Measurements from ENCODE around the gene OR2F1.

Gene OR2F1

GRCh38 chr7:143953421-143953820, 1.2 kb upstream of the OR2F1 start:
- TF ChIP-seq CSDC2 (CRISPR knock-in tag; IDR thresholded peaks at IDR 0.05) (no peak), GLIS3 (CRISPR knock-in tag; IDR thresholded peaks at IDR 0.05) (no peak), TOX (CRISPR knock-in tag; IDR thresholded peaks at IDR 0.05; ENCODE audit: borderline replicate concordance) (no peak), OSR1 (CRISPR knock-in tag; IDR thresholded peaks at IDR 0.05) (no peak), RARB (CRISPR knock-in tag; IDR thresholded peaks at IDR 0.05) (no peak), ZFP30 (CRISPR knock-in tag; IDR thresholded peaks at IDR 0.05) (no peak), ESRRG (CRISPR knock-in tag; IDR thresholded peaks at IDR 0.05) (no peak), ZC3H10 (CRISPR knock-in tag; IDR thresholded peaks at IDR 0.05) (no peak), ZNF70 (CRISPR knock-in tag; IDR thresholded peaks at IDR 0.05) (no peak), BACH2 (CRISPR knock-in tag; IDR thresholded peaks at IDR 0.05; ENCODE audit: borderline replicate concordance) (no peak), TSHZ2 (CRISPR knock-in tag; IDR thresholded peaks at IDR 0.05) (no peak), ARNTL (CRISPR knock-in tag; IDR thresholded peaks at IDR 0.05; ENCODE audit: borderline replicate concordance, low read depth) (no peak), POU6F1 (CRISPR knock-in tag; IDR thresholded peaks at IDR 0.05; ENCODE audit: borderline replicate concordance, low read depth) (no peak), CSRNP3 (CRISPR knock-in tag; IDR thresholded peaks at IDR 0.05) (no peak), ISL1 (CRISPR knock-in tag; IDR thresholded peaks at IDR 0.05) (no peak)
- ATAC-seq = peak; percentile 38; the same call in 1 of the 3 replicates

- no peak for ATAC-seq
- TF ChIP-seq ZFP3 (CRISPR knock-in tag; IDR thresholded peaks at IDR 0.05) = no peak
- TF ChIP-seq ESRRG (CRISPR knock-in tag; IDR thresholded peaks at IDR 0.05) = no peak
- TF ChIP-seq ZC3H10 (CRISPR knock-in tag; IDR thresholded peaks at IDR 0.05) = no peak
- TF ChIP-seq GLIS3 (CRISPR knock-in tag; IDR thresholded peaks at IDR 0.05) = no peak
- TF ChIP-seq ARNTL (CRISPR knock-in tag; IDR thresholded peaks at IDR 0.05; ENCODE audit: borderline replicate concordance, low read depth) = no peak
- no peak for TF ChIP-seq ZFP30 (CRISPR knock-in tag; IDR thresholded peaks at IDR 0.05)
- TF ChIP-seq RARB (CRISPR knock-in tag; IDR thresholded peaks at IDR 0.05) = no peak
- TF ChIP-seq SNAI2 (CRISPR knock-in tag; IDR thresholded peaks at IDR 0.05) = no peak
- TF ChIP-seq CREB5 (CRISPR knock-in tag; IDR thresholded peaks at IDR 0.05; ENCODE audit: low read depth) = no peak
Observed at GRCh38 chr7:143954135-143954534, 509 bp upstream of the OR2F1 start.

- ATAC-seq = peak; percentile 53; the same call in 2 of the 3 replicates
- no peak for TF ChIP-seq POU6F1 (CRISPR knock-in tag; IDR thresholded peaks at IDR 0.05; ENCODE audit: borderline replicate concordance, low read depth)
Observed at GRCh38 chr7:143958781-143959180, 4.1 kb downstream of the OR2F1 start.

- TF ChIP-seq ZC3H10 (CRISPR knock-in tag; IDR thresholded peaks at IDR 0.05) (no peak), ESRRG (CRISPR knock-in tag; IDR thresholded peaks at IDR 0.05) (no peak), ZNF8 (CRISPR knock-in tag; IDR thresholded peaks at IDR 0.05) (no peak), ISL1 (CRISPR knock-in tag; IDR thresholded peaks at IDR 0.05) (no peak), PPARA (CRISPR knock-in tag; IDR thresholded peaks at IDR 0.05; ENCODE audit: borderline replicate concordance) (no peak), ARNTL (CRISPR knock-in tag; IDR thresholded peaks at IDR 0.05; ENCODE audit: borderline replicate concordance, low read depth) (no peak), TOX (CRISPR knock-in tag; IDR thresholded peaks at IDR 0.05; ENCODE audit: borderline replicate concordance) (no peak), PATZ1 (CRISPR knock-in tag; IDR thresholded peaks at IDR 0.05; ENCODE audit: borderline replicate concordance) (no peak), GLIS3 (CRISPR knock-in tag; IDR thresholded peaks at IDR 0.05) (no peak), SNAI2 (CRISPR knock-in tag; IDR thresholded peaks at IDR 0.05) (no peak), TCF4 (CRISPR knock-in tag; IDR thresholded peaks at IDR 0.05; ENCODE audit: borderline replicate concordance) (no peak), POU6F1 (CRISPR knock-in tag; IDR thresholded peaks at IDR 0.05; ENCODE audit: borderline replicate concordance, low read depth) (no peak), OSR1 (CRISPR knock-in tag; IDR thresholded peaks at IDR 0.05) (no peak)
- no peak for ATAC-seq
Observed at GRCh38 chr7:143960813-143961610, 6.4 kb downstream of the OR2F1 start.
